GM21717 (cell line): ENCODE measurements around the gene SHKBP1.
A peak's percentile ranks its signal among the peaks of the same experiment; 100 is the strongest.
"Not testable (repeated sequence)": the region's sequence is repeated elsewhere in the genome, so short reads cannot be mapped to it uniquely, and the experiment has no call there.

Experiments used
- ATAC-seq: cut with Tn5 transposase; IDR thresholded peaks from one replicate; pipeline ENCODE4 v1.9.1; 2021; ENCODE audit warnings: mild to moderate bottlenecking, moderate library complexity; ENCODE audit not compliant: unreplicated experiment

SHKBP1 gene

GRCh38 chr19:40555978-40556689 is 20.5 kb upstream of the SHKBP1 start:
- ATAC-seq = no peak

GRCh38 chr19:40556953-40557530 is 19.6 kb upstream of the SHKBP1 start:
- no peak for ATAC-seq

- ATAC-seq = no peak
Observed at GRCh38 chr19:40559394-40559793, 17.3 kb upstream of the SHKBP1 start.

- ATAC-seq = no peak
Observed at GRCh38 chr19:40560092-40560507, 16.6 kb upstream of the SHKBP1 start.

- ATAC-seq = no peak
Observed at GRCh38 chr19:40561947-40562346, 14.7 kb upstream of the SHKBP1 start.

GRCh38 chr19:40564535-40564934 is 12.1 kb upstream of the SHKBP1 start:
- ATAC-seq = not testable (repeated sequence)

- no peak for ATAC-seq
Observed at GRCh38 chr19:40565355-40565754, 11.3 kb upstream of the SHKBP1 start.

GRCh38 chr19:40565910-40566495 is 10.7 kb upstream of the SHKBP1 start:
- ATAC-seq = no peak

- no peak for ATAC-seq
Observed at GRCh38 chr19:40567040-40567749, 9.5 kb upstream of the SHKBP1 start.

GRCh38 chr19:40567750-40568494 is 8.8 kb upstream of the SHKBP1 start:
- no peak for ATAC-seq

- ATAC-seq = peak; percentile 55
Observed at GRCh38 chr19:40570313-40571004, 6.2 kb upstream of the SHKBP1 start.

GRCh38 chr19:40571005-40571318 is 5.7 kb upstream of the SHKBP1 start:
- ATAC-seq = no peak

GRCh38 chr19:40571831-40572495 is 4.7 kb upstream of the SHKBP1 start:
- no peak for ATAC-seq

- ATAC-seq = no peak
Observed at GRCh38 chr19:40575326-40575725, 1.3 kb upstream of the SHKBP1 start.

- peak; percentile 12 for ATAC-seq
Observed at GRCh38 chr19:40576151-40576584, 505 bp upstream of the SHKBP1 start.

- no peak for ATAC-seq
Observed at GRCh38 chr19:40578442-40578908, 1.8 kb downstream of the SHKBP1 start.

- no peak for ATAC-seq
Observed at GRCh38 chr19:40580619-40581018, 3.9 kb downstream of the SHKBP1 start.

- no peak for ATAC-seq
Observed at GRCh38 chr19:40581531-40581930, 4.9 kb downstream of the SHKBP1 start.

- no peak for ATAC-seq
Observed at GRCh38 chr19:40582467-40582866, 5.8 kb downstream of the SHKBP1 start.

GRCh38 chr19:40583283-40583682 is 6.6 kb downstream of the SHKBP1 start:
- no peak for ATAC-seq
